Neuronal stem cell (in vitro differentiated cells): Measurements from ENCODE around the gene MEIKIN.
"Not testable (repeated sequence)": the region's sequence is repeated elsewhere in the genome, so short reads cannot be mapped to it uniquely, and the experiment has no call there.

ENCODE experiments used
- DNase-seq: peaks from one replicate; pipeline ENCODE4 v3.0.0-alpha.2; 2013; ENCODE audit warnings: low spot score
- H2AFZ ChIP-seq: one replicate; pipeline ENCODE4 v1.6.1; 2013; ENCODE audit warnings: mild to moderate bottlenecking, low read length, inconsistent platforms
- H2AK5ac ChIP-seq: 2 replicates; pipeline ENCODE4 v1.6.1; 2013; ENCODE audit warnings: low read depth, mild to moderate bottlenecking, inconsistent platforms, low read length, moderate library complexity, mixed read lengths
- H2BK120ac ChIP-seq: 2 replicates; pipeline ENCODE4 v1.6.1; 2013; ENCODE audit warnings: low read depth, mild to moderate bottlenecking, inconsistent platforms, low read length, moderate library complexity, mixed read lengths
- H2BK12ac ChIP-seq: one replicate; pipeline ENCODE4 v1.6.1; 2013; ENCODE audit warnings: low read length, inconsistent platforms
- H2BK15ac ChIP-seq: 2 replicates; pipeline ENCODE4 v1.6.1; 2013; ENCODE audit warnings: mild to moderate bottlenecking, low read length, inconsistent platforms, mixed read lengths
- H2BK5ac ChIP-seq: one replicate; pipeline ENCODE4 v1.6.1; 2013; ENCODE audit warnings: inconsistent platforms, mild to moderate bottlenecking, low read length, moderate library complexity
- H3K14ac ChIP-seq: one replicate; pipeline ENCODE4 v1.6.1; 2013; ENCODE audit warnings: low read length, inconsistent platforms
- H3K18ac ChIP-seq: 2 replicates; pipeline ENCODE4 v1.6.1; 2013; ENCODE audit warnings: low read length, inconsistent platforms
- H3K23ac ChIP-seq: 2 replicates; pipeline ENCODE4 v1.6.1; 2013; ENCODE audit warnings: low read depth, mild to moderate bottlenecking, mixed read lengths, low read length, inconsistent platforms; ENCODE audit not compliant: poor library complexity
- H3K27ac ChIP-seq: replicated peaks from 3 replicates; pipeline ENCODE4 v1.5.1; 2013; ENCODE audit warnings: low read length, inconsistent platforms
- H3K27me3 ChIP-seq, 3 experiments: 2 replicates each; pipeline ENCODE4 v1.6.1; 2013; ENCODE audit warnings: low read length in 3 of 3, mild to moderate bottlenecking in 2 of 3, inconsistent platforms in 1 of 3, low read depth in 1 of 3, mixed read lengths in 1 of 3, moderate library complexity in 1 of 3; ENCODE audit not compliant: control insufficient read depth in 3 of 3, insufficient read depth in 3 of 3
- H3K36me3 ChIP-seq, 2 donors: replicated peaks in 1 of 2; 2 replicates each; pipeline ENCODE4 v1.6.1; 2013; ENCODE audit warnings: low read length in 2 of 2; ENCODE audit not compliant: control insufficient read depth in 2 of 2, insufficient read depth in 2 of 2
- H3K4ac ChIP-seq: 2 replicates; pipeline ENCODE4 v1.6.1; 2013; ENCODE audit warnings: inconsistent platforms, mild to moderate bottlenecking, low read length, moderate library complexity
- H3K4me1 ChIP-seq, 2 donors: 1 replicate in 1 of 2; 2 replicates in 1 of 2; pipeline ENCODE4 v1.6.1; 2013; ENCODE audit warnings: low read length in 2 of 2, low read depth in 1 of 2; ENCODE audit not compliant: control insufficient read depth in 2 of 2, insufficient read depth in 1 of 2
- H3K4me2 ChIP-seq: one replicate; pipeline ENCODE4 v1.6.1; 2013; ENCODE audit warnings: mild to moderate bottlenecking, low read length, inconsistent platforms; ENCODE audit not compliant: insufficient read depth, poor library complexity, severe bottlenecking
- H3K4me3 ChIP-seq, 2 donors: 2 replicates each; pipeline ENCODE4 v1.5.1; 2013; ENCODE audit warnings: low read length in 2 of 2, mild to moderate bottlenecking in 2 of 2, inconsistent platforms in 1 of 2, moderate library complexity in 1 of 2
- H3K79me1 ChIP-seq: one replicate; pipeline ENCODE4 v1.6.1; 2013; ENCODE audit warnings: low read depth, mild to moderate bottlenecking, inconsistent platforms, low read length, moderate library complexity
- H3K9ac ChIP-seq: one replicate; pipeline ENCODE4 v1.6.1; 2013; ENCODE audit warnings: mild to moderate bottlenecking, low read depth, low read length, inconsistent platforms; ENCODE audit not compliant: poor library complexity
- H3K9me3 ChIP-seq, 2 donors: replicated peaks in 1 of 2; 2 replicates each; pipeline versions ENCODE3 to v1.6.1; 2013; ENCODE audit warnings: low read length in 2 of 2, mild to moderate bottlenecking in 2 of 2, inconsistent platforms in 1 of 2, low read depth in 1 of 2, mixed read lengths in 1 of 2, moderate library complexity in 1 of 2; ENCODE audit not compliant: control insufficient read depth in 2 of 2, insufficient read depth in 1 of 2
- H4K8ac ChIP-seq: one replicate; pipeline ENCODE4 v1.6.1; 2013; ENCODE audit warnings: low read depth, mild to moderate bottlenecking, inconsistent platforms, low read length, moderate library complexity
- H4K91ac ChIP-seq: one replicate; pipeline ENCODE4 v1.6.1; 2013; ENCODE audit warnings: low read length, low read depth, mild to moderate bottlenecking, inconsistent platforms; ENCODE audit not compliant: poor library complexity
- WGBS, 2 donors: extraction: QIAGEN DNeasy Blood & Tissue Kit; methylation state at CpG; one replicate each; pipeline ENCODE4 v1.1.7; 2013; ENCODE audit warnings: missing lambda C conversion rate in 2 of 2, mixed read lengths in 1 of 2; ENCODE audit not compliant: insufficient read length in 2 of 2, insufficient replicate concordance in 1 of 2; ENCODE audit errors: extremely low coverage in 2 of 2; 5-methylcytosine and 5-hydroxymethylcytosine counted together

The MEIKIN gene

DNA sequence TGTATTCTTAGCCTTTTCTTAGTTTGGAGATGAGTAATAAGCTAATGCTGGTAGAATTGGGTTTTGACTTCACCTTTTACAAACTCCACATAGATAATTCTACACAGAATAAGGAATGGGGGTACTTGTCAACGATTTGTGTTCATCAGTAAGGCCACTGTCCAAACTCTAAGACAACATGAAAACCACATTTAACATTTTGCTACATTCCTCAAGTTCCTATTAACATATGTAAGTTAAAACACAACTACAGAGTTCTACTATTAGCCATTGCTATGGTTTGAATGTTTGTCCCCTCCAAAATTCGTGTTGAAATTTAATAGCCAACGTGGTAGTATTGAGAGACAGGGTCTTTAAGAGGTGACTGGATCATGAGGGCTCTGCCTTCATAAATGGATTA, 31.9 kb downstream of the MEIKIN start:
- Histone ChIP-seq H3K14ac (no peak overlapping the region), H2BK12ac (no peak overlapping the region), H4K8ac (no peak overlapping the region), H4K91ac (no peak overlapping the region), H2AK5ac (no peak overlapping the region), H2AFZ (no peak overlapping the region), H3K27me3 (no peaks in the 10 kb centered on the region), H3K4me1 (no peaks in the 10 kb centered on the region), H3K23ac (no peak overlapping the region), H3K79me1 (no peaks in the 10 kb centered on the region), H3K4me2 (no peak overlapping the region), H2BK120ac (no peak overlapping the region), H2BK5ac (no peak overlapping the region), H3K4ac (no peak overlapping the region), H3K9ac (no peak overlapping the region), H3K27ac (no peak overlapping the region), H3K9me3 (no peaks in the 10 kb centered on the region), H3K4me3 (no peak overlapping the region), H3K36me3 (no peaks in the 10 kb centered on the region), H2BK15ac (no peak overlapping the region), H3K18ac (no peak overlapping the region)
- no CpG with 5 or more reads among the region's 3 CpGs for WGBS, 2 donors
- no peak for DNase-seq

DNA sequence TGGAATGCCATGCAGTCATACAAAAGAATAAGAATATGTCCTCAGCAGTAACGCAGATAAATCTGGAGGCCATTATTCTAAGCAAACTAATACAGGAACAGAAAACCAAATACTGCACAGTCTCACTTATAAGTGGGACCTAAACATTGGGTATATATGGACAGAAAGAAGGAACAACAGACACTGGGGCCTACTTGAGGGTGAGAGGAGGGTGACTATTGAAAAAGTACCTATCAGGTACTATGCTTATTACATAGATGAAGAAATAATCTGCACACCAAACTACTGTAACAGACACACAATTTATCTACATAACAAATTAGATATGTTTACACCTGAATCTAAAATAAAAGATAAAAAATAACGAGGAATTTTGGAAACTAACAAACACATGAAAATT, 38.8 kb downstream of the MEIKIN start:
- H4K91ac ChIP-seq = no peak overlapping the region
- no peak overlapping the region for H2AK5ac ChIP-seq
- H3K4ac ChIP-seq = no peak overlapping the region
- no peak for DNase-seq
- H3K36me3 ChIP-seq = no peaks in the 10 kb centered on the region
- H3K4me2 ChIP-seq = no peak overlapping the region
- H3K27me3 ChIP-seq = no peaks in the 10 kb centered on the region
- H3K79me1 ChIP-seq = no peaks in the 10 kb centered on the region
- H3K9ac ChIP-seq = no peak overlapping the region
- no peak overlapping the region for H3K18ac ChIP-seq
- no CpG with 5 or more reads among the region's 2 CpGs for whole genome bisulfite sequencing, 2 donors
- H2BK5ac ChIP-seq = no peak overlapping the region
- no peak overlapping the region for H2BK15ac ChIP-seq
- H3K23ac ChIP-seq = no peak overlapping the region
- no peak overlapping the region for H2BK120ac ChIP-seq
- H4K8ac ChIP-seq = no peak overlapping the region
- no peak overlapping the region for H2AFZ ChIP-seq
- H3K9me3 ChIP-seq = no peaks in the 10 kb centered on the region
- no peak overlapping the region for H3K14ac ChIP-seq
- no peak overlapping the region for H3K27ac ChIP-seq
- H2BK12ac ChIP-seq = no peak overlapping the region
- no peaks in the 10 kb centered on the region for H3K4me1 ChIP-seq
- H3K4me3 ChIP-seq = no peak overlapping the region

DNA sequence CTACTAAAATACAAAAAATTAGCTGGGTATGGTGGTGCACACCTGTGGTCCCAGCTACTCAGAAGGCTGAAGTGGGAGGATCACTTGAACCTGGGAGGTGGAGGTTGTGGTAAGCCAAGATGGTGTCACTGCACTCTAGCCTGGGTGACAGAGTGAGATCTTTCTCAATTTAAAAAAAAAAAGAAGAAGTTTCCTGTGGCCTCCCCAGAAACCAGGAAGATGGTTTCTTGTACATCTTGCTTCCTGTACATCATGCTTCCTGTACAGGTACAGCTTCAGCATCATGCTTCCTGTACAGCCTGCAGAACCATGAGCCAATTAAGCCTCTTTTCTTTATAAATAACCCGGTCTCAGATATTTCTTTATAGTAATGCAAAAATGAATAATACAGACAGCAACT, 43.2 kb downstream of the MEIKIN start:
- not testable (repeated sequence) for H3K4me2 ChIP-seq, H3K4me3 ChIP-seq, H3K4me1 ChIP-seq, H2BK5ac ChIP-seq, H2BK12ac ChIP-seq, H3K14ac ChIP-seq, H2BK15ac ChIP-seq, H3K23ac ChIP-seq, H3K4ac ChIP-seq, H3K9me3 ChIP-seq, H3K27ac ChIP-seq, H3K36me3 ChIP-seq, H2AFZ ChIP-seq, DNase-seq, H3K9ac ChIP-seq, H4K8ac ChIP-seq, H2BK120ac ChIP-seq, H3K79me1 ChIP-seq, H2AK5ac ChIP-seq, H3K27me3 ChIP-seq, H3K18ac ChIP-seq, H4K91ac ChIP-seq
- WGBS, 2 donors = no CpG with 5 or more reads among the region's 1 CpG

DNA sequence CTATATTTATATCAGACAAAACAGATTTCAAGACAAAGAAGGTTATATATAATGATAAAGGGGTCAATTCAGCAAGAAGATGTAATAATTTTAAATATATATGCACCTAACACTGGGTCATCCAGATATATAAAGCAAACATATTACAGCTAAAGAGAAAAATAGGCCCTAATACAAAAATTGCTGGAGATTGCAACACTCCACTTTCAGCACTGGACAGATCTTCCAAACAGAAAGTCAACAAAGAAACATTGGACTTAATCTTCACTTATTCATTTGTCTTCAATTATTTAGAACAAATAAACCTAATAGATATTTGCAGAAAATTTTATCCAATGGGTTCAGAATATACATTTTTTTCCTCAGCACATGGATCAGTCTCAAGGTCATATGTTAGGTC, 45.8 kb downstream of the MEIKIN start:
- no peak overlapping the region for H4K91ac ChIP-seq
- H3K4me1 ChIP-seq = no peaks in the 10 kb centered on the region
- no peak for DNase-seq
- peaks cover 0 to 2% of the 10 kb centered on the region in 2 donors for H3K9me3 ChIP-seq
- H2BK5ac ChIP-seq = no peak overlapping the region
- no peaks in the 10 kb centered on the region for H3K27me3 ChIP-seq
- H3K4me2 ChIP-seq = no peak overlapping the region
- H2AFZ ChIP-seq = no peak overlapping the region
- H2BK120ac ChIP-seq = no peak overlapping the region
- H3K18ac ChIP-seq = no peak overlapping the region
- no peaks in the 10 kb centered on the region for H3K36me3 ChIP-seq
- no peak overlapping the region for H2AK5ac ChIP-seq
- H3K23ac ChIP-seq = no peak overlapping the region
- no peak overlapping the region for H3K9ac ChIP-seq
- no peak overlapping the region for H3K4ac ChIP-seq
- H2BK12ac ChIP-seq = no peak overlapping the region
- H2BK15ac ChIP-seq = no peak overlapping the region
- no peak overlapping the region for H3K14ac ChIP-seq
- H3K27ac ChIP-seq = no peak overlapping the region
- no peaks in the 10 kb centered on the region for H3K79me1 ChIP-seq
- no peak overlapping the region for H4K8ac ChIP-seq
- no peak overlapping the region for H3K4me3 ChIP-seq
